Hematopoietic multipotent progenitor cell (in vitro differentiated cells): Measurements from ENCODE around the gene RGL4. TPM values are rescaled to one million over a fixed set of nuclear protein-coding genes. Genes with fewer than 3 reads are reported as not detected.

Experiments
- DNase-seq, 3 donors: peaks; one replicate each; pipeline ENCODE4 v3.0.0-alpha.2; 2011 to 2015; ENCODE audit warnings: low read depth in 2 of 3, low spot score in 2 of 3
- total RNA-seq: library from RNA; depleted of rRNA; stranded (reverse); fragments of >200 nt; gene quantifications from one replicate; pipeline ENCODE4 v1.2.3, GENCODE V29; 2012

The RGL4 gene
- total RNA-seq, 1 donor: 12.1 TPM

- no peak for DNase-seq
These were observed 12.7 kb upstream of the RGL4 start for GRCh38 chr22:23678133-23678532.

GRCh38 chr22:23681026-23681809, 9.6 kb upstream of the RGL4 start:
- no peak for DNase-seq

- DNase-seq: no peak
These were observed 8.7 kb upstream of the RGL4 start for GRCh38 chr22:23682077-23682476.

- no peak for DNase-seq
These were observed 7.9 kb upstream of the RGL4 start for GRCh38 chr22:23682827-23683355.

GRCh38 chr22:23683545-23683944, 7.3 kb upstream of the RGL4 start:
- DNase-seq: no peak

GRCh38 chr22:23684026-23684425, 6.8 kb upstream of the RGL4 start:
- no peak for DNase-seq

- no peak for DNase-seq
These were observed 6.2 kb upstream of the RGL4 start for GRCh38 chr22:23684561-23685031.

- no peak for DNase-seq
These were observed 5.5 kb upstream of the RGL4 start for GRCh38 chr22:23685205-23685784.

- DNase-seq: no peak
These were observed 4.3 kb upstream of the RGL4 start for GRCh38 chr22:23686416-23687024.

GRCh38 chr22:23688121-23688520, 2.7 kb upstream of the RGL4 start:
- no peak for DNase-seq

- DNase-seq: no peak
These were observed 2.2 kb upstream of the RGL4 start for GRCh38 chr22:23688571-23688970.

- no peak for DNase-seq
These were observed 1.4 kb upstream of the RGL4 start for GRCh38 chr22:23689414-23689813.

- DNase-seq: no peak
These were observed 1.1 kb downstream of the RGL4 start for GRCh38 chr22:23691748-23692423.

GRCh38 chr22:23692598-23693291, 1.9 kb downstream of the RGL4 start:
- no peak for DNase-seq

- DNase-seq: no peak
These were observed 3.3 kb downstream of the RGL4 start for GRCh38 chr22:23693979-23694680.

- no peak for DNase-seq
These were observed 4.3 kb downstream of the RGL4 start for GRCh38 chr22:23695141-23695540.

GRCh38 chr22:23695571-23696325, 4.9 kb downstream of the RGL4 start:
- DNase-seq: no peak

GRCh38 chr22:23696326-23696851, 5.6 kb downstream of the RGL4 start:
- peak; percentile 50 to 94 (median 87) for DNase-seq
